ENCODE results near the gene ZNF174.

ZNF174 gene

GRCh38 chr16:3400779-3401688 is at the start of gene ZNF174, which contains the start of gene ZSCAN32:
Gene ZNF174, plus strand, starts transcription at chr16:3401215. Its CDS starts 790 bp downstream, at chr16:3402005.
Gene ZSCAN32, minus strand, starts transcription at chr16:3401004. Its CDS starts 3,447 bp downstream, at chr16:3397557.
- H3K9me3 ChIP-seq (ENCODE audit: control insufficient read depth in 1 of 2, low read length in 2 of 2) = peaks cover 36 to 42% of the 10 kb centered on the region in 2 donors
- H3K4me3 ChIP-seq (ENCODE audit: low read depth in 1 of 2, low read length in 2 of 2) = peak within 1 kb of the TSS; percentile 86 to 91
- peaks cover 40 to 48% of the 10 kb centered on the region in 2 donors for H3K36me3 ChIP-seq (ENCODE audit: control insufficient read depth in 1 of 2, insufficient read depth in 2 of 2, low read length in 2 of 2)
- H3K9ac ChIP-seq (ENCODE audit: low read depth in 1 of 2, low read length in 2 of 2) = peak within 1 kb of the TSS; percentile 84 to 88
- no peaks in the 10 kb centered on the region for H3K27me3 ChIP-seq (ENCODE audit: control insufficient read depth in 1 of 2, insufficient read depth in 2 of 2, low read length in 2 of 2)
- H3K4me1 ChIP-seq (ENCODE audit: control insufficient read depth in 1 of 2, insufficient read depth in 2 of 2, low read length in 2 of 2) = peaks cover 0 to 10% of the 10 kb centered on the region in 2 donors
- H3K27ac ChIP-seq (ENCODE audit: low read depth, low read length) = peak within 1 kb of the TSS; percentile 73

- no peaks in the 10 kb centered on the region for H3K27me3 ChIP-seq (ENCODE audit: control insufficient read depth in 1 of 2, insufficient read depth in 2 of 2, low read length in 2 of 2)
- H3K36me3 ChIP-seq (ENCODE audit: control insufficient read depth in 1 of 2, insufficient read depth in 2 of 2, low read length in 2 of 2) = no peaks in the 10 kb centered on the region
- no peaks in the 10 kb centered on the region for H3K4me1 ChIP-seq (ENCODE audit: control insufficient read depth in 1 of 2, insufficient read depth in 2 of 2, low read length in 2 of 2)
Measured at GRCh38 chr16:3355589-3355988, 45.4 kb upstream of the ZNF174 start, which contains the start of gene OR2C1. Gene OR2C1, plus strand, starts transcription at chr16:3355889. Its CDS starts 52 bp downstream, at chr16:3355941.

GRCh38 chr16:3356118-3356517 is 44.9 kb upstream of the ZNF174 start:
- H3K4me1 ChIP-seq (ENCODE audit: control insufficient read depth in 1 of 2, insufficient read depth in 2 of 2, low read length in 2 of 2) = no peaks in the 10 kb centered on the region
- H3K27me3 ChIP-seq (ENCODE audit: control insufficient read depth in 1 of 2, insufficient read depth in 2 of 2, low read length in 2 of 2) = no peaks in the 10 kb centered on the region
- H3K4me3 ChIP-seq (ENCODE audit: low read depth in 1 of 2, low read length in 2 of 2) = no peak overlapping the region
- H3K27ac ChIP-seq (ENCODE audit: low read depth, low read length) = no peak overlapping the region
- no peaks in the 10 kb centered on the region for H3K36me3 ChIP-seq (ENCODE audit: control insufficient read depth in 1 of 2, insufficient read depth in 2 of 2, low read length in 2 of 2)
- H3K9me3 ChIP-seq (ENCODE audit: control insufficient read depth in 1 of 2, low read length in 2 of 2) = peaks cover 0 to 2% of the 10 kb centered on the region in 2 donors
- H3K9ac ChIP-seq (ENCODE audit: low read depth in 1 of 2, low read length in 2 of 2) = no peak overlapping the region

More at GRCh38 chr16:3355589-3355988, 45.4 kb upstream of the ZNF174 start, which contains the start of gene OR2C1:
- H3K9ac ChIP-seq (ENCODE audit: low read depth in 1 of 2, low read length in 2 of 2) = no peak within 1 kb of the TSS
- no peak within 1 kb of the TSS for H3K27ac ChIP-seq (ENCODE audit: low read depth, low read length)
- H3K9me3 ChIP-seq (ENCODE audit: control insufficient read depth in 1 of 2, low read length in 2 of 2) = peaks cover 0 to 2% of the 10 kb centered on the region in 2 donors
- H3K4me3 ChIP-seq (ENCODE audit: low read depth in 1 of 2, low read length in 2 of 2) = no peak within 1 kb of the TSS

- Histone ChIP-seq H3K4me1 (ENCODE audit: control insufficient read depth in 1 of 2, insufficient read depth in 2 of 2, low read length in 2 of 2) (no peaks in the 10 kb centered on the region), H3K9me3 (ENCODE audit: control insufficient read depth in 1 of 2, low read length in 2 of 2) (peaks cover 2 to 8% of the 10 kb centered on the region in 2 donors), H3K27me3 (ENCODE audit: control insufficient read depth in 1 of 2, insufficient read depth in 2 of 2, low read length in 2 of 2) (no peaks in the 10 kb centered on the region), H3K27ac (ENCODE audit: low read depth, low read length) (no peak overlapping the region), H3K4me3 (ENCODE audit: low read depth in 1 of 2, low read length in 2 of 2) (no peak overlapping the region), H3K9ac (ENCODE audit: low read depth in 1 of 2, low read length in 2 of 2) (no peak overlapping the region), H3K36me3 (ENCODE audit: control insufficient read depth in 1 of 2, insufficient read depth in 2 of 2, low read length in 2 of 2) (no peaks in the 10 kb centered on the region)
Measured at GRCh38 chr16:3358871-3359270, 42.1 kb upstream of the ZNF174 start.

GRCh38 chr16:3362931-3363330 is 38.1 kb upstream of the ZNF174 start:
- no peaks in the 10 kb centered on the region for H3K36me3 ChIP-seq (ENCODE audit: control insufficient read depth in 1 of 2, insufficient read depth in 2 of 2, low read length in 2 of 2)
- H3K9ac ChIP-seq (ENCODE audit: low read depth in 1 of 2, low read length in 2 of 2) = no peak overlapping the region
- H3K4me3 ChIP-seq (ENCODE audit: low read depth in 1 of 2, low read length in 2 of 2) = no peak overlapping the region
- H3K27me3 ChIP-seq (ENCODE audit: control insufficient read depth in 1 of 2, insufficient read depth in 2 of 2, low read length in 2 of 2) = no peaks in the 10 kb centered on the region
- H3K9me3 ChIP-seq (ENCODE audit: control insufficient read depth in 1 of 2, low read length in 2 of 2) = peaks cover 8 to 22% of the 10 kb centered on the region in 2 donors
- no peak overlapping the region for H3K27ac ChIP-seq (ENCODE audit: low read depth, low read length)
- no peaks in the 10 kb centered on the region for H3K4me1 ChIP-seq (ENCODE audit: control insufficient read depth in 1 of 2, insufficient read depth in 2 of 2, low read length in 2 of 2)

- H3K4me3 ChIP-seq (ENCODE audit: low read depth in 1 of 2, low read length in 2 of 2) = no peak overlapping the region
- no peaks in the 10 kb centered on the region for H3K4me1 ChIP-seq (ENCODE audit: control insufficient read depth in 1 of 2, insufficient read depth in 2 of 2, low read length in 2 of 2)
Measured at GRCh38 chr16:3363793-3364192, 37.2 kb upstream of the ZNF174 start.

GRCh38 chr16:3364774-3365427 is 36.1 kb upstream of the ZNF174 start:
- H3K27me3 ChIP-seq (ENCODE audit: control insufficient read depth in 1 of 2, insufficient read depth in 2 of 2, low read length in 2 of 2) = no peaks in the 10 kb centered on the region
- no peaks in the 10 kb centered on the region for H3K4me1 ChIP-seq (ENCODE audit: control insufficient read depth in 1 of 2, insufficient read depth in 2 of 2, low read length in 2 of 2)
- H3K27ac ChIP-seq (ENCODE audit: low read depth, low read length) = peak overlapping the region; percentile 67
- peaks cover 11 to 22% of the 10 kb centered on the region in 2 donors for H3K9me3 ChIP-seq (ENCODE audit: control insufficient read depth in 1 of 2, low read length in 2 of 2)
- H3K36me3 ChIP-seq (ENCODE audit: control insufficient read depth in 1 of 2, insufficient read depth in 2 of 2, low read length in 2 of 2) = no peaks in the 10 kb centered on the region
- H3K4me3 ChIP-seq (ENCODE audit: low read depth in 1 of 2, low read length in 2 of 2) = peak overlapping the region; percentile 63 to 73
- H3K9ac ChIP-seq (ENCODE audit: low read depth in 1 of 2, low read length in 2 of 2) = peak overlapping the region in 1 of 2 donors; percentile 16

More at GRCh38 chr16:3363793-3364192, 37.2 kb upstream of the ZNF174 start:
- no peak overlapping the region for H3K9ac ChIP-seq (ENCODE audit: low read depth in 1 of 2, low read length in 2 of 2)
- no peaks in the 10 kb centered on the region for H3K36me3 ChIP-seq (ENCODE audit: control insufficient read depth in 1 of 2, insufficient read depth in 2 of 2, low read length in 2 of 2)
- H3K27ac ChIP-seq (ENCODE audit: low read depth, low read length) = no peak overlapping the region
- peaks cover 9 to 22% of the 10 kb centered on the region in 2 donors for H3K9me3 ChIP-seq (ENCODE audit: control insufficient read depth in 1 of 2, low read length in 2 of 2)
- no peaks in the 10 kb centered on the region for H3K27me3 ChIP-seq (ENCODE audit: control insufficient read depth in 1 of 2, insufficient read depth in 2 of 2, low read length in 2 of 2)

- Histone ChIP-seq H3K9ac (ENCODE audit: low read depth in 1 of 2, low read length in 2 of 2) (no peak overlapping the region), H3K27me3 (ENCODE audit: control insufficient read depth in 1 of 2, insufficient read depth in 2 of 2, low read length in 2 of 2) (no peaks in the 10 kb centered on the region), H3K27ac (ENCODE audit: low read depth, low read length) (no peak overlapping the region), H3K9me3 (ENCODE audit: control insufficient read depth in 1 of 2, low read length in 2 of 2) (peaks cover 14 to 20% of the 10 kb centered on the region in 2 donors), H3K36me3 (ENCODE audit: control insufficient read depth in 1 of 2, insufficient read depth in 2 of 2, low read length in 2 of 2) (no peaks in the 10 kb centered on the region), H3K4me3 (ENCODE audit: low read depth in 1 of 2, low read length in 2 of 2) (no peak overlapping the region), H3K4me1 (ENCODE audit: control insufficient read depth in 1 of 2, insufficient read depth in 2 of 2, low read length in 2 of 2) (no peaks in the 10 kb centered on the region)
Measured at GRCh38 chr16:3369073-3369472, 31.9 kb upstream of the ZNF174 start.

- H3K9me3 ChIP-seq (ENCODE audit: control insufficient read depth in 1 of 2, low read length in 2 of 2) = peaks cover 42 to 45% of the 10 kb centered on the region in 2 donors
- no peaks in the 10 kb centered on the region for H3K36me3 ChIP-seq (ENCODE audit: control insufficient read depth in 1 of 2, insufficient read depth in 2 of 2, low read length in 2 of 2)
- H3K4me3 ChIP-seq (ENCODE audit: low read depth in 1 of 2, low read length in 2 of 2) = no peak overlapping the region
Measured at GRCh38 chr16:3375680-3376079, 25.3 kb upstream of the ZNF174 start.

GRCh38 chr16:3377917-3378316 is 23.1 kb upstream of the ZNF174 start:
- Histone ChIP-seq H3K4me1 (ENCODE audit: control insufficient read depth in 1 of 2, insufficient read depth in 2 of 2, low read length in 2 of 2) (no peaks in the 10 kb centered on the region), H3K4me3 (ENCODE audit: low read depth in 1 of 2, low read length in 2 of 2) (no peak overlapping the region), H3K36me3 (ENCODE audit: control insufficient read depth in 1 of 2, insufficient read depth in 2 of 2, low read length in 2 of 2) (peaks cover 12 to 13% of the 10 kb centered on the region in 2 donors), H3K9me3 (ENCODE audit: control insufficient read depth in 1 of 2, low read length in 2 of 2) (peaks cover 63 to 67% of the 10 kb centered on the region in 2 donors), H3K27ac (ENCODE audit: low read depth, low read length) (no peak overlapping the region), H3K9ac (ENCODE audit: low read depth in 1 of 2, low read length in 2 of 2) (no peak overlapping the region), H3K27me3 (ENCODE audit: control insufficient read depth in 1 of 2, insufficient read depth in 2 of 2, low read length in 2 of 2) (no peaks in the 10 kb centered on the region)

More at GRCh38 chr16:3375680-3376079, 25.3 kb upstream of the ZNF174 start:
- H3K27me3 ChIP-seq (ENCODE audit: control insufficient read depth in 1 of 2, insufficient read depth in 2 of 2, low read length in 2 of 2) = no peaks in the 10 kb centered on the region
- no peak overlapping the region for H3K27ac ChIP-seq (ENCODE audit: low read depth, low read length)
- no peaks in the 10 kb centered on the region for H3K4me1 ChIP-seq (ENCODE audit: control insufficient read depth in 1 of 2, insufficient read depth in 2 of 2, low read length in 2 of 2)
- no peak overlapping the region for H3K9ac ChIP-seq (ENCODE audit: low read depth in 1 of 2, low read length in 2 of 2)

All from duodenal mucosa (tissue), 2 donors.